SK-MEL-5 (cell line): ENCODE measurements around the gene MXD4. TPM values are rescaled to one million over a fixed set of nuclear protein-coding genes. Genes with fewer than 3 reads are reported as not detected.

ENCODE experiments used
- DNase-seq: peaks from one replicate; pipeline ENCODE4 v3.0.0-alpha.2; 2016; ENCODE audit warnings: low read depth, low spot score
- in situ Hi-C: cut with HindIII; loops from 2 replicates; pipeline ENCODE4 v1.10.0; 2016; ENCODE audit warnings: low sequenced_read_pairs, high pct_unique_total_duplicates, low pct_unique_long_range_greater_than_20kb
- total RNA-seq: library from RNA; depleted of rRNA; stranded (reverse); fragments of >200 nt; shearing (Covaris generic); gene quantifications from 2 replicates; pipeline ENCODE4 v1.2.3, GENCODE V29; 2014

The MXD4 gene
- total RNA-seq, 1 experiment from 2014 or later: 9.7 TPM

DNA sequence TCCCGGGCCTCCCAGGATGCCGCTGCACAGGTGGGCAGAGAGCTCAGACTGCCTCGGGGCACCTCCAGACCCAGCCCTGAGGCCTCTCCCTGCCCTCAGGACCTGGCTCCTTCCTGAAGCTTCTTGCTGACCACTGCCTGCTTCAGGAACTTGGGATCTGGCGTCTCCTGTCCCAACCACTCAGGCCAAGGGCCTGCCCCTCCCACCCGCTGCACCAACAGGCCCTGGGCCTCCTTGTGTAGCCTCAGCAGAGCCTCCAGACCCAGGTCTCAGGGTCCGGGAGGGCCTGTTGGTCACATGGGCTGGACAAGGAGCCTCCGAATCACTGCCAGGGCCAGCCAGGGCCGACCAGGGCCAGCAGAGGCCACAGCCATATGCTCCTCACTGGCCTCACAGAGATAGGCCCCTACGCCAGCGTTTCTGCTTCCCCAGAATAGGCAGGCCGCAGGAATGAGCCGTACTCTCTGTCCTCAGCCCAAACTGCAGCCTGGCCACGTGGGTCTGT lies 2.8 kb downstream of the MXD4 start:
- no peak for DNase-seq
- in situ Hi-C loops: no loop called here

DNA sequence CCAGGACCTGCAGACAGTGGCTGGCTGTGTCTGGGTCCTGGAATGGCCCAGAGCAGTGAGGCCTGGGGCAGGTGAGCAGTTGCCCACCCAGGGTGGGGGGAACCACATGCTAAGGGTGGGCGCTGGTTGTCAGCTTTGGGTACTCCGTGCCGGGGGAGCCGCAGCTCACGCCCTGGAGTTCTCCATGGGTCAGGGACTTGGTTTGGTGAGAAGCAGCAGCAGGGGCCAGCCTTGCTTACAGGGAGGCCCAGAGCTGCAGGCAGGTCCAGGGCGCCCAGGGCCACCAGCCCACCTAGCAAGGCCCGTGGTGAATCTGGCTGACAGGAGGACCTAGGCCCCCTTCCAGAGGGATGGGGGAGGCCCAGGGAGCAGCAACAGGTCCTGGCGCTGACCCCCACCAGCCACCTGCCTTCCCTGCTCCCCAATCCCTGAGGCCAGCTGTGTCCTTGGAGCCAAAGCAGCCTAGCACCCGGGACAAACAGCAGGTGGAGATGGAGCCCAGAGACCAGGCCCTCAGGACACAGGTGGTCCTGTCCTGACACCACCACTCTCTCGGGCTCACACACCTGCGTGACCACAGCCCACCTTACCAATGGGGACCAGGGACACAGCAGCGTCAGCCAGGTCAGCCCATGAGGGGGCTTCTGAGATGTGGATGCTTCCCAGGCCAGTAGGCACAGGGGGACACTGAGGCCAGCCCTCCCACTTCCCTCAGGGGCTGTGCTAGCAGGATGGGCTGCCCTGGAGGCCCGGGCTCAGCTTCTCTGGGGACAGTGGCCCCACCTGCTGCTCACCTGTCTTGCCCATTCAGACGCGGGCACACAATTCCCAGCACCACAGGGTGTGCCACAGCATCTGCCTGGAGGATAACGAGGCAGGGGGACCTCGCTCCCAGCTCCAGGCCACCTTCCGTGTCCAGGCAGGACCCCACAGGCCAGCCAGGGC lies 3.5 kb downstream of the MXD4 start:
- in situ Hi-C loops: no loop called here
- DNase-seq: no peak

- DNase-seq: no peak
- in situ Hi-C loops: no loop called here
Observed at GRCh38 chr4:2257361-2258081, 4.4 kb downstream of the MXD4 start.

DNA sequence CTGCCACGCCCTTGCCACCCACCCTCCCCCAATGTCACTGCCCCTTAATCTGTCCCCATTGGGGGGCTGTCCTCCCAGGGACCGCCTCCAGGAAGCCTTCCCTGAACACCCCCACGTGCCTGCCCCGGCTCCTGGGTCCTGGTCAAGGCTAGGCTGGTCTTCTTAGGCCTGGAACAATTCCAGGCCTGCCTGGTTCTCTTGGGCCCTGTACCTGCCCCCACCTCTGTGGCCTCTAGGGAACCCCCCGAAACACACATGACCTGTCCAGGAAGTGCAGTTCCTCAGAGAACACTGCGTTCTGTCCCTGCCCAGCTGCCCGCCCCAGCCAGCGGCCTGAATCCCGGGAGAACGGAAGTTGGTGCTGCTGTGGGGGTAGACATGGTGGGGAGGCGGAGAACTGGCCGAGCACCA lies 5.1 kb downstream of the MXD4 start:
- in situ Hi-C loops: no loop called here
- no peak for DNase-seq

DNA sequence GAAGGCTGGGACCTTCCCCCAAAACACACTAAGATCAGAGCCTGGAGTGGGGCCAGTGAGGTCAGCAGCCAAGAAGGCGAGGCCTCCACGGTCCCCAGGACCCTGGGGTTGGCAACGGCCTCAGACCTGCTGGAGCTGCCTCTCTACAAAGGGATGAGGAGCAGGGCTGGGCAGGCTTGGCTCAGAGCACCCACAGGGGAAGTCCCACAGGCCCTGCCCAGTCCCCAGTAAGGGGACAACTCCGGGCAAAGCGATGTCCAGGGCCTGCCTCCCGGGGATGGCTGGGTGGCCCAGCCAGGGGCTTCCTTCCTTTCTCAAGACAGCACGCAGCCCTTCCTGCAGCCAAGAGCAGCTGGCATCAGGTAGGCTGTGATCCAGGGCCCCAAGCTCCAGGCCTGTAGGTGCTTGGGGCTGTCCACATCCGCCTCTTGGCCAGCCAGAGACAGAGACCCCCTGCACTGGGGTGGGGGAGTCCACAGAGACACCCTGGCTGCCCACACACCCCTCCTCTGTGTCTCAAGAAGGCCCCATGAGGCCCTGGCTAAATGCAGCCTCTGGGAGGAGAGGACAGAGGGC lies 5.7 kb downstream of the MXD4 start:
- DNase-seq: no peak
- in situ Hi-C loops: no loop called here

- DNase-seq: no peak
- in situ Hi-C loops: no loop called here
Observed at GRCh38 chr4:2255501-2256155, 6.3 kb downstream of the MXD4 start.

- in situ Hi-C loops: no loop called here
- DNase-seq: no peak
Observed at GRCh38 chr4:2254665-2255500, 7.0 kb downstream of the MXD4 start.

DNA sequence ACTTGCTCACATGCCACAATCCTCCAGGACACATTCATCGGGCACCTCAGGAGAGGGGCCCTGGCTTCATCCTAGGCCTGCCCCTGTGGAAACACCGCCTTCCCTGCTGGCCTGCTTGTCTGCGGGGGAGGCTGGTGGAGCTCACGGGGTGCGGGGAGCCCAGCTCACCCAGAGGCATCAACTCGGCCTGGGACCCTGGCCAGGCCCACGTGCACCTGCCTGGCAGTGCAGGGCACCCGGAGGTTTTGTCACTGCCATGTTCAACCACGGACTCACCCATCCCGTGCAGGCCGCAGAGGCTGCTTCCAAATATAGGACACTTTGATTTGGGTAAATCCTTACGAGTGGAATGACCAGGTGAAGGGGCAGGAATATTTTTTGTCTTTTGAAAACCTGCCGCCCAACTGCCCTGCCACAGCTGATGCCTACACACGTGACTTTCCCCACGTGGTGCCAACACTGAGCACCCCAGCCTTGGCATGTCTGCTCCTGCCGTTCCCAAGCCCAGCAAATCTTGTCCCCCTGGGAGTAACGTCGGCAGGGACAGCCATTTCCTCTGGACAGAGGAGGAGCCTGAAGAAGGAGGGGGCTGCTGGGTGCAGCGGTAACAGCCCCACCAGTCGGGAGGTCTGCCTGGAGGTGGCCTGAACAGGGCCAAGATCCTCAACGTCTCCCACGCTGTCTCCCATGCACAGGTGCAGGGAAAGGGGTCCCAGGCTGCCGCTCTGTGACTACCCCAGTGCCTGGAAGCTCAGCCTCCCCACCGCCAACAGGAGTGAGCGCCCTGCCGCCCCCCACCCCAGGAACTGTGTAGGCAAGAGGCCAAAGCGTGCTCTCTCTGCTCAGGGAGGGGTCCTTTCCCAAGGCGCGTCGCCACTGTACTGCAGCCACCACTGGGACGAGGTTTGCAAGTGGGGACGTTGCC lies 8.5 kb downstream of the MXD4 start:
- in situ Hi-C loops: no loop called here
- DNase-seq: no peak

DNA sequence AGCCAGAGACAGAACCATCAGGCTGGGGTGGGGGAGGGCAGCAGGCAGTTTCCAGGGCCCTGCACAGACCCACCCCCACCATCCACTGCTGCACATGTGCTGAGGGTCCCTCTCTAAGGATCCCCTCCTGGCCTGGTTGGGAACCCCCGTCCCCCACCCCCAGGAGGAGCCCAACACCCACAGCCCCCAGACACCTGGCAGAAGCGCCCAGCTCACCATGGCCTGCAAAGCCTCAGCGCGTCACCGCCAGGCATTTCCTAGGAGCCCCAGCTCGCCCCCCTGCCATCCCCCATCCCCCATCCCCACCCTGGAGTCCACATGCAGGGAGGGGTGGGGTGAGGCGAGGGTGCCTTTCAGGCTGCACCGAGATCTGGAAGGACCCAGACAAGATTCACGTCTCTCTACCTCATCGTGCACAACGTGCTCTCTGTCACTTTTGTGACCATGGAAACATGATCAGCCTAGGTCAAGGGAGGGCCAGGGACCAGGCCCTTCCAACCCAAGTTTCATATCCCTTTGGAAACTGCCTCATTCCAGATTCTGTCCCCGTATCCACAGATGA lies 9.3 kb downstream of the MXD4 start:
- DNase-seq: no peak
- in situ Hi-C loops: no loop called here

- in situ Hi-C loops: no loop called here
- no peak for DNase-seq
Observed at GRCh38 chr4:2251795-2252529, 9.9 kb downstream of the MXD4 start.

GRCh38 chr4:2251073-2251794 lies 10.7 kb downstream of the MXD4 start:
- in situ Hi-C loops: no loop called here
- DNase-seq: no peak

GRCh38 chr4:2250357-2251072 lies 11.4 kb downstream of the MXD4 start:
- DNase-seq: no peak
- in situ Hi-C loops: no loop called here

DNA sequence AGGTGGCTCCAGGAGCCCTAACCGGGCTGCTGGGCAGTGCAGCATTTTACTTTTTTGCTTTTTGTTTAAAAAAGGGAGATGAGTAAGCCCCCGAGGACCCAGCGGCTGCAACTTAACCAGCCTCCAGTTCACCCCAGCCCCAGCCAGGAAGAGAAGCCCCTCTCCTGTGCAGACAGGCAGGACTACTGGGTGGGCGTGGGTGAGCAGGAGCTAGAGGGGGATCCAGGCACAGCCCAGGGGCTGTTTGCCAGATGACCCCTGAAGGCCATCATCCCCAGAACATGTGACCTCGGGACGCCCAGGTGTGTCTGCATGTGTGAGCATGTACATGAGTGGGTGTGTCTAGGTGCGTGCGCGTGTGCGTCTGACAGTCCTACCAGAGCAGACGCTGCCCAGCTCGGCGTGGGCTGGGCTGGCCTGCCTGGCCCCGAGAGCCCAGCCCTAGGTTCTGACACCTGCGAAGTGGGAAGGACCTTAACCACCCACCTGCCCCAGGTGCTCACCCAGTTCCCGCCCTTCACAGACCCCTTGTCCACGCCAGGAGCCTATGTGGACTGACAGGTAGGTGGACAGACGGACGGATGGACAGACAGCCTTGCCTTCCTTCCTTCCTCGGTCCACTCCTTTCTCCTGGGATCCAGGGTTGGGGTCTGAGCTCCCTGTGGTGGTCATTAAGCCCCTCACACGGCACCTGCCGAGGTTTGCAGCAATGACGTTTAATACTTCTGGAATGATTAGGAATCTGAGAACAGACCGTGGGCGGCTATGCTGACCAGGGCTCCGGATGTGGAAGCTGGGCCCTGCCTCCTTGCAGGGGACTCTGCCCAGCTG lies 12.2 kb downstream of the MXD4 start:
- in situ Hi-C loops: no loop called here

More for the DNA sequence above, 12.2 kb downstream of the MXD4 start:
- no peak for DNase-seq
